GM19099 (cell line): ENCODE results near the gene MGST3.

Experiments used
- POLR2A ChIP-seq: IDR thresholded peaks from 3 replicates; pipeline ENCODE4 v1.6.1; 2011; ENCODE audit warnings: low read depth; ENCODE audit not compliant: insufficient read length; ENCODE audit errors: extremely low read depth

The MGST3 gene

DNA sequence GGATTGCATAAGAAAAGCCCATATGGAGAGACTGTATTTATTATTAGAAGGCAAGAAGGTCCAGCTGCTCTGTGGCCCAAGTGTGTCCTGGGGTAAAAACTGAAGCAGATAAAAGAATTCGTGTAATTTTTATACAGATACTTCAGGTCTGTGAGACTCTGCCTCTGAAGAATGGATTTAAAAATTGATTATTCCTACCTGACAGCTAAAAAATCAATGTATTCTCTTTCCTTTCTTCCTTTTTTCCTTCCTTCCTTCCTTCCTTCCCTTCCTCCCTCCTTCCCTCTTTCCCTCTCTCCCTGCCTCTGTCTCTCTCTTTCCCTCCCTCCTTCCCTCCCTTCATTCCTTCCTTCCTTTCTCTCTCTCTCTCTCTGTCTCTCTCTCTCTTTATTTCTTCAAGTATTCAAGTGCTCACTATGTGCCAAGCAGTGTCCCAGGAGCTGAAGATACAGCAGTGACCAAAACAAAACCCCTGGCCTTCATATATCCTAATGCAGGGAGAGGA lies 11.3 kb upstream of the MGST3 start:
- TF ChIP-seq POLR2A = no peak

DNA sequence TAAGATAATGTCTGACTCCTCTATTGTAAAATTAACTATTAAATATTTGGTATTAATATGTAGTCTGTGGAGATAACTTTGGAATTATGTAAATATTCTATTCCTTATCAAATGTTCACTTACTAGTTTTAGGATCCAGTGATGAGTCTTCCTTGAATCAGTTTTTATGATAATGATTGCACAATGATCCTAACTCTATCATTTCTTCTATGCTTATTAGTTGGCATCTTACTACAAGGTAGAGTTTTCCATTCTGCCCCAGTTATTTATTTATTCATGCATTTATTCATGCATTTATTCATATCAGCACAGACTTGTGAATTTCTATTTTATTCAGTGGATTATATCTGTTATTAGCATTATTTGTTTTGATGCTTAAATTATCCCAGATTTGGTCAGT lies 7.4 kb upstream of the MGST3 start:
- no peak for TF ChIP-seq POLR2A

DNA sequence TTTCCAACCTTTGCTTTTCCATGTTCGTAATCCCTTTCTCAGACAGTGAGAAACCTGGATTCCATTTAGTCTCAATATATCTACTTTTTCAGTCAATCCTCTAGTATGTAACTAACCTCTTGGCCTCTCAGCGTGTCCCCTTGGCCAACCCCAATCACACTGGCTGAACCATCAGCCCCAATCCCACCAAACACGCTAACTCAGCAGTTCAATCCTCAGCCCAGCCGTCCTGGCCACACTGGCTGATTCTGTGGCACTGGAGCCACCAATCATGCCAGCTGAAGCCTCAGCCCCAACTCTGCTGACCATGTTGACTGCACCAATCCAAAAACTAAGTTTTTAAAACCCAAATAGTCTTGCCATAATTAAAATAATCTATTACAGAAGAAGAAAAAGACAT lies 6.6 kb upstream of the MGST3 start:
- no peak for TF ChIP-seq POLR2A

DNA sequence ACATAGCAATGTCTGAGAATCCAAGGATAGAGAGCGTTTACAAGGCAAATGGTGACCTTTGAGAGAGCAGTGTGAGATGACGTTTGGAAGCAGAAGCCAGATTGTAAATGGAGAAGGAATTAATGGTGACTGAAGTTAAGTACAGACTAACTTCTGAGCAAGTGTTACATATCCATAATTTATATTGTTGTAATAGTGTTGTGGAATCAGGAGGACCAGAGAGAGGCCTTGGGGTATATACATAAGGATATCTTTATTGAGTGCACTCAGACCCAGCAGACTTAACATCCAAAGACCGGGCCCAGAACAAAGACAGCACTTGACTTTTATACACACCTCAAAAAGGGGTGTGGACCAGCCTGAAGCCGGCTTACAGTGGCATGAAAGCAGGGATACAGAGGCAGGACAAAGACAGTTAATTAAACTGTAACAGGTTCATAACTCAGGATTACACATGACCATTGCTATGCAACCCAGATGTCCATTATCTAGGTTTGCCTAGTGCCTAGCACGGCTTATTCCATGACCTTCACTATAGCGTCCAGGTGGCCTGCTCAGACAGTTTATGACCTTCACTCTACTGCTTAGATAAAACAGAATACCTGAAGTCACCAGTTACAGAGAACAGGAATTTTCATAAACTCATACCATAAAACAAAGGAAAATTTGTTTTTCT lies 2.7 kb upstream of the MGST3 start:
- no peak for TF ChIP-seq POLR2A

DNA sequence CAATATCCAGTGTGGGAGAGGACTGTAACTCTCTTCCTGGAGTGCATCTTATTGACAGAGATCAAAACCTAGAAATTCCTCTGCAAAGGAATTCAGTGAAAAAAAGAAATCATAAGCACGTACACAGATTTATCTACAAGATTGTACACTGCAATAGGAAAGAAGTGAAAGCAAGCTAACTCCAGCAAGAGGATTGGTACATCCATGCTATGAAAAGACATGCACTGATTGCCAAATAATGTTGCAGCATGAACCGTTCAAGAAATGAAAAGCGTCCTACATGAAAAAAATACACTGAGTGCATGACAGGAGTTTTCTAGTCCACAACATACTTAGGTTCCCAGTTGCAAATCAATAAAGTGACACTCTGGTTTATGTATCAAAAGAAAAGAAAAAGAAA lies 1.9 kb upstream of the MGST3 start:
- TF ChIP-seq POLR2A = no peak

DNA sequence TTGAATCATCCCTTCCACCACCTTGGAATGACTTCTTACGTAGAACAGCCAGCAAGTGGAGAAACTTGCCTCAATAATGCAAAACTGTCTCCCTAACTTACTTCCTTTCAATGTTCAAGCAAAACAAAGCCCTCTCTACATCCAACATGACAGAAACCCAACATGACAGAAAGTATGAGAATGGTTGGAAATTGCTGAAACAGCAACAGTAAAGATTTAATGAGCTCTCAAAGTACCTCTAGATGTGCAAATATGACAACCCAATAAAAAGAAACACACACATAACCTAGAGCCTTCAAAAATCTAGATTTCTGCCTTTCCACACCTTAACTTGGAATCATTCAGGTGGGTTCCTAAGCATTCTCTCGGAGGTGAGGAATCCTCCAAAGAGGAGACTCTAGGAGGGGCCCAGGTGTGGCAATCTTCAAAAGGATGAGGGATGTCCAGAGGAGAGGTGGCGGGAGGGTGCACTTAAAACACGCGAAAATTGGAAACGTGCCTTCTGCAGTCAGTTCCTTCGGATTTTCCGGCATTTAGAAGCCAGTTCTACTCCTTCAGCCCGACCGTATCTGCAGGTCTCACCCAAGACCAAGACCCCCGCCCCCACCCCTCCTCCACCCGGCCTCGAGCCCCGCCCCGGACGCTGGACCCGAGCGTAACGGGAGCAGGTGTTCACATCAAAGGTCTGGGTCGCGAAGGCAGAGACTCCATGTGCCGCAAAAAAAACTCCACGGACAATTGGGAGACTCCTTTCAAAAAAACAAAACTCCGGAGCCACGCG lies 996 bp upstream of the MGST3 start:
- no peak for TF ChIP-seq POLR2A

DNA sequence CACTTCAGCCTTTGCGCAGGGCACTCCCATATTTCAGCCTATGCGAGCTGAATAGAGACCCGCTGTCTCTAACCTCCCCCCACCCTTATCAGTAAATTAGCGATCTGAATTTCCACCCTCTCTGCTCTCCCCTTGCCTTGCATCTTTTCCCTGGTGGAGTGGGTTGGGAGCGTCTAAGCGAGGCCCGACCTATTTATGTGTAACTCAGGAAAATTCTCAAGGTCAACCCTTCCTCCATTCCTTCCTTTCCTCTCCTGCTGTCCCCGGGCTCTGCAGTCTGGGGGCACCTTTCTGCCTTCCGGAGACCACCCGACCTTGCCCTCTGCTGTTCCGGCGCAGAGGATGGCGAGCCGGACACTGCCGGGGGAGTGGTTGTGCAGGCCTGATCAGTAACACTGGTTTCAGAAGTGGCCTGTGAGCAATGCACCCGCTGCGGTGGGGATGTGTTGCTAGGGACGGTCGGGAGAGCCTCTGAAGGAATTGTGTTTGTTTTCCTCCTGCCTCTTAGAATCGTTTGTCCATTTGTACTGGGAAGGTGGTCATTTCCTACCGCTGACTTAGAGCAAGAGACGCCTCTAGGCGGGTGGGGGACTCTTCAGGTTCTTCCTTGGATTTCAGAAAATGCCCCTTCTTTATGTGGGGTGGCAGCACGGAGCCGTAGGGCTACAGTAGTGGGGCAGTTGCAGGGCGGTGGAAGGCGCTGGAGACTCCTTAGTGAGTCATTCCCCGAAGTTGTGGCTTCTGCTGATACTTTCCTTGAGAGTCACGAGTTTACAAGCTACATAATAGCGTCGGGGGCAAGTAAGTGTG lies 513 bp downstream of the MGST3 start:
- TF ChIP-seq POLR2A = no peak

DNA sequence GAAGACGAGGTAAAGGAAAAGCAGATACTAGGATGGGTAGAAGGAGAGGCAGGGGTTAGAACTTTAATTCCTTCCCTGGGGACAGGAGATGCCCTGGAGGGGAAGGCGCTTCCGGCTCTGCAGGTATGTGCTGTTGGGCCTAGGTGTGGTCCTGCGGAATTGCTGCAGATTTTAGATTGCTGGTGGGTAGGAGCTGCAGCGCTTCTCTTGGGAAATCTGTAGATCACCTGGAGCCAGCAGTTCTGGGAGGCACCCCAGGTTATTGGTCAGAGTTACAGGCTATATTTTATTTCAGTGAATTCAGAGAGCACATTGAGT lies 1.1 kb downstream of the MGST3 start:
- no peak for TF ChIP-seq POLR2A

DNA sequence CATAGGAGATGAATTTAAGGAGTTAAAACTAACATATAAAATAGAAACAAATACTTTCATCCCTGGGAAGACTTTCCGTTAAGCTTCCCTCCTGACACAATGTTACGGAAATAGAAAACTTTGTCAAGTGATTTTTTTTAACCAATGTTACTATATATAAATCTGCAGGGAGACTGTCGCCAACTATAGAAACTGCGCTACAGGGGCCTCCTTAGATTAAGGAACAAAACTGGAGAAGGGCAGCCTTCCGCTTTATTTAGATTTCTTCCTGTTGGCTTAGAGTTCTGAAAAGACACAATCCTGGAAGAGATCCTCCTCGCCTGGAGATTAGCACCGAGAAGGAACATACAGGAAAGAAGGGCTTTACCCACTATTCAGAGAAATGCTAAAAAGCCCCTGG lies 1.5 kb downstream of the MGST3 start:
- TF ChIP-seq POLR2A = no peak

DNA sequence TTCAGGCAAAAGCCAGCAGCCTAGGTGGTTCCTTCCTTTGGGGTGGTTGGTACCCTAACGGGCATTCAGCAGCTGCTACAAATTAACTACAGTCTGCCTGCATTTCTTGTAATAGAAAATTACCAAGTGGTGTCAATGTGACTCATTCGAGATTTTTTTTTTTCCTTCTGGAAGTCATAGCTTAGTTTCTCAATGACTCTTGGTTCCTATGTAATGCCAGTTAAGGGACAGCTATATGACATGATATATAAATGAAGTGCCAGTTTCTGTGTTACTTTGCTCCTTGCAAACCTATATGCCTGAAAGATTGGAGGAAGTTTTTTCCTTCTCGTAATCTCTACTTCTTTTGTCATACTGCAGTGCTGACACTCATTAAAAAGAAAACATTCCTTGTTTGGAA lies 2.6 kb downstream of the MGST3 start:
- TF ChIP-seq POLR2A = no peak

DNA sequence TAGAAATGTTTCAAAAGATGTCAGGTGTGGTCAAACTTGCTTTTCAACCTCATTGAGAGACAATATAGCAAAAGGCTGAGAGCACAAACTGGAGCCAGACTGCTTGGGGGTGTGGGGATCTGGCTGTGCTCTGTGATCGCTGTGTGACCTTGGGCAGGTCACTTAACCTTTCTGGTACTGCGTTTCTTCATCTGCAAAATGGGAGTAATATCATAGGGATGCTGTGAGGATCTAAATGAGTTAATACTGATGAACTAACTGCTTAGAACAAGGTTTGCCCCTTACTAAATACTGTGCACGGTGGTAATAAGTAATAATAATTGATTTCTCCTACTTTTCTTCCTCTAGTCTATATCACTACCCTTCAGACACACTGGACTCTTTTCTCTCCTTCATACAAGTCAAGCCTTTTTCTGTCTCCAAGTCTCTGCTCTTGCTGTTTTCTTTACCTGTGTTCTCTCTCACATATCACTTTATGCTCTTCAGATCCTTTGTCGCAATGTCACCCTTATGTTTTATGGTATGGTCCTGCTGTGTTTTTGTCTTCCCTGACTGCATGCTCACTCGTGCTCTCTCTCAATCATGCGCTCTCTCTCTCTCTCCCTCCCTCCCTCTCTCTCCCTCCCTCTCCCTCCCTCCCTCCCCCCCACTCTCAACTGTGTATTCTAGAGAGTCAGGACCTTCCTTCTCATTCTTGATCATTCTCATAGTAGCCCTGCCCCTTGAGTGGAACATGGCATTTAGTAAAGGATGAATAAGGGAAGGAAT lies 3.3 kb downstream of the MGST3 start:
- TF ChIP-seq POLR2A = no peak

DNA sequence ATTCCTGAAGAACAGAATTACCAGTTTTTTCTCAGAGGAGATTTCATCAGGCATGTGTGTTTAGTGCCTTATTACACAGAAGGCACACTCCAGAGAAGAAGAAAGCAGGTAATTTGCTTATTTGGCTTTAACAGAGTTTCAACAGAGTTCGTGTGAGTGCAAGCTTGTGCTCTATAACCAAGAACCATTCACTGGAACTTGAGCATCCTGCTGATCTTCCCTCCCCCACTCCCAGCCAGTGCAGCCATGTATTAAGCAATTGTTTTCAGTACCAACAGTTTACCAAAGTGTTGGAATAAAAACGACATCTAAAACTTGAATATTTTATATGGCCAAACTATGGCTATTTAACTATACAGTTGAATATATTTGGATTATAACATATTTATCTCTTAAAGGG lies 4.3 kb downstream of the MGST3 start:
- no peak for TF ChIP-seq POLR2A

DNA sequence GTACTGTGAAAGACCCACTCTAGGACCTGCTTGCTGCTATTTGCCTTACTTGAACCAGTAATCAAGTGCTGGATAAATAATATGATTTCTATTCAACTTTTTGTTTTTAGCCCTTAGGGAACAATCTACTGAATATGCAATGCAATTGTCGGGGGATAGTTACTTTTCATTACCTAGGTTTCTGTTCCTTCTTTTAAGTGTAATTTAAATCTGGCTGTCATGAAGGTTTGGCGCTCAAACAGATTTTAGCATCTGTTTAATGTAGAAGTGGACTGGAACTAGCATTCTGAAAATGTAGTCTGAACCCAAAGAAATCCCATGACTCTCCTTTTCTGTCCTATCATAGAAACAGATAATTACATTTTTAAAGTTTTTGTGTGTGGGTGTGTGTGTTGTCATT lies 4.8 kb downstream of the MGST3 start:
- no peak for TF ChIP-seq POLR2A

DNA sequence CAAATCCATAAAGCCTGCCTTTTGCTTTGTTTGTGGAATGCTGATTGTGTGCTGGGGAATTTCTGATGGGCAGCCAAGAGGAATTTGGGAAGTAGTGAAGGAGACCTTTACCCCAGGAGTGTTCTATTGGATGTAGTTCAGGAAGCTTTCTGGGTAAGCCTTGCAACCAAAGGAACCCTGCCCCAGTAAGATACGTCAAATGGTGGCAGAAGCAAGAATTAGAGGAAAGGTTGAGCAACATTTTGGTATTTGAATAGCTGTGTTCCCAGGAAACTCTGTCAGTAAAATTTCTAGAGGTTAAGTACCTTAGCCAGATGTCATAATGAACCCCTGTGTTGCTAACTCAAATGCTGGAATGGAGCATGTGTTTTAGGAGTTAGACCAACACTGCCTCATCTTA lies 6.4 kb downstream of the MGST3 start:
- no peak for TF ChIP-seq POLR2A
